ENCODE results near the gene TAF15.

DNA sequence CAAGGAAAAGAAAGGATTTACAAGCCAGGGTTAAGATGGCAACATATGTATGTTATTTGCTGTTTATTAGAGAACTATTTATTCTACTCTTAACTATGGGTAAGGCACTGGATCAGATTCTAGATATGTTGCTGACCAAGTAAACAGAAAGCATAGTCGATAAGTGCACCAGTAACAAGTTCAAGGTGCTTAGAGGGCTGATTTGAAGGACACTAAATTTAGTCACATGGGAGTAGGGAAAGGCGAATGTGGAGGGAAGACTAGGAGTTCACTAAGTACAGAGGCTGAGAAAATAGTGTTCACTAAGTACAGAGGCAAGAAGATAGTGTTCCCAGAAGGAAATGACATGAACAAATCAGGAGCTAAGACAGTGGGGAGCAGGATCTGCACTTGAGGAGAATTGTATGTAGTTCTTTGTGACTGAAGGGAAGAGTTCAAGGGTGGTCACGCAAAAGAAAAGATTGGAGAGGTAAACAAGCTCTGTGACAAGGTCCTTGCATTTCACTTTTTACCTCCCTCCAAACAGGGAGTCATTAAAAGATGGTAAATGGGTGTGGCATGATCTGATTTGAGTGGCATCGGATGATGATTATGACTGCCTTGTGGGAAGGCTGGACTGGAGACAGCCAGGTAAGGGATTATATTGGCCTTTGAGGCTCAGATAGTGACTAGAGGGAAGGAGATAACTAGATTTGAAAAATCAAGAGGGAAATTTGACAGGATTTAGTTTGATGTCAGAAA is 38.5 kb downstream of the TAF15 start:
- TF ChIP-seq CTCF (IDR thresholded peaks at IDR 0.05): no peak
- TF ChIP-seq POLR2A (IDR thresholded peaks at IDR 0.05; ENCODE audit: low read depth): no peak
- TF ChIP-seq EP300 (IDR thresholded peaks at IDR 0.05): no peak

Measured in esophagus muscularis mucosa (tissue), 4 donors.